Measurements from ENCODE around the gene PPP2R2C. TPM values are rescaled to one million over a fixed set of nuclear protein-coding genes. Genes with fewer than 3 reads are reported as not detected.

The PPP2R2C gene
- total RNA-seq, 2 donors from 2014 or later = 0.14 to 0.41 TPM

DNA sequence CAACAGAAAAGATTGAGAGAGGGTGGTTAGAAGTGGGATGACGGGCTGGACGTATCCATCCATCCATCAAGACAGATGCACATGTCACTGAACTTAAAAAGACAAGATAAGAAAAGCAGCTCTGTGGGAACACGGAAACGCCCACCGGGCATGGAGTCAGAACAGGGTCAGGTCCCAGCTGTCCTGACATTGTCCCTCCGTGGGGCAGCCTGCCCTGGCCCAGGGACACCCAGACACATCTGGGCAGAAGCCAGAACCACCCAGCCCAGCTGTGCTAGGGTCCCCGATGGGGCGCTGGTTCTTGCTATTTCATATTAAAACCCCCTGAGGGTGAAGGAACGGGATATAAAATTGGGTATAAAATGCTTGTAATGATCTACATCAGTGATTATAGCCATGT, 88.5 kb downstream of the PPP2R2C start:
- H3K9me3 ChIP-seq = no peaks in the 10 kb centered on the region
- DNase-seq (ENCODE audit: low spot score) = no peak
- no peak overlapping the region for H3K27ac ChIP-seq
- TF ChIP-seq, protein P1, sequence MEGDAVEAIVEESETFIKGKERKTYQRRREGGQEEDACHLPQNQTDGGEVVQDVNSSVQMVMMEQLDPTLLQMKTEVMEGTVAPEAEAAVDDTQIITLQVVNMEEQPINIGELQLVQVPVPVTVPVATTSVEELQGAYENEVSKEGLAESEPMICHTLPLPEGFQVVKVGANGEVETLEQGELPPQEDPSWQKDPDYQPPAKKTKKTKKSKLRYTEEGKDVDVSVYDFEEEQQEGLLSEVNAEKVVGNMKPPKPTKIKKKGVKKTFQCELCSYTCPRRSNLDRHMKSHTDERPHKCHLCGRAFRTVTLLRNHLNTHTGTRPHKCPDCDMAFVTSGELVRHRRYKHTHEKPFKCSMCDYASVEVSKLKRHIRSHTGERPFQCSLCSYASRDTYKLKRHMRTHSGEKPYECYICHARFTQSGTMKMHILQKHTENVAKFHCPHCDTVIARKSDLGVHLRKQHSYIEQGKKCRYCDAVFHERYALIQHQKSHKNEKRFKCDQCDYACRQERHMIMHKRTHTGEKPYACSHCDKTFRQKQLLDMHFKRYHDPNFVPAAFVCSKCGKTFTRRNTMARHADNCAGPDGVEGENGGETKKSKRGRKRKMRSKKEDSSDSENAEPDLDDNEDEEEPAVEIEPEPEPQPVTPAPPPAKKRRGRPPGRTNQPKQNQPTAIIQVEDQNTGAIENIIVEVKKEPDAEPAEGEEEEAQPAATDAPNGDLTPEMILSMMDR (IDR thresholded peaks at IDR 0.05) = no peak
- no peaks in the 10 kb centered on the region for H3K27me3 ChIP-seq (replicated peaks; ENCODE audit: insufficient read depth)
- H3K36me3 ChIP-seq = no peaks in the 10 kb centered on the region
- ATAC-seq (ENCODE audit: insufficient number of reproducible peaks, low FRiP score, low read depth) = no peak
- H3K4me3 ChIP-seq = no peak overlapping the region
- H3K4me1 ChIP-seq (ENCODE audit: control insufficient read depth in 1 of 2, low read depth in 2 of 2) = no peaks in the 10 kb centered on the region

DNA sequence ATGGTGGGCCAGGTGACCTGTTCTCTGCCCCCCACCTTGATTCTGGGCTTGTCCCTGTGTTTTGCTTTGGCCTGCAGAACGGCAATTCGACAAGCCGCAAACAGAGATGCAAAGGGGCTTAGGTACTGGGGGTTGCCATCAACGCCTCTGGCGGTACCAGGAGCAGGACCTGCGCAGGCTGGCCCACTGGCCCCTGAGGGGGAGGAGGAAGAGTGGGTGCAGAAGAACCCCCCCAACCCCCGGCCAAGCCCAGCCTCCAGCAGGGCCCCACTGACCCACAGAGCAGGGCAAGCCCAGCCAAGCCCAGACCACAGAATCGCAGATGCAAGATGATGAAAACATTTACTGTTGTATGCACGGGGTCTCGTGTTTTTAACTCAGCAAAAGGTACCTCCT, 89.4 kb downstream of the PPP2R2C start:
- H3K4me1 ChIP-seq (ENCODE audit: control insufficient read depth in 1 of 2, low read depth in 2 of 2) = no peaks in the 10 kb centered on the region
- no peaks in the 10 kb centered on the region for H3K36me3 ChIP-seq
- no peak overlapping the region for H3K27ac ChIP-seq
- H3K4me3 ChIP-seq = no peak overlapping the region
- H3K9me3 ChIP-seq = no peaks in the 10 kb centered on the region
- ATAC-seq (ENCODE audit: insufficient number of reproducible peaks, low FRiP score, low read depth) (no peak), DNase-seq (ENCODE audit: low spot score) (no peak)
- TF ChIP-seq, protein P1 (IDR thresholded peaks at IDR 0.05) = no peak
- no peaks in the 10 kb centered on the region for H3K27me3 ChIP-seq (replicated peaks; ENCODE audit: insufficient read depth)

DNA sequence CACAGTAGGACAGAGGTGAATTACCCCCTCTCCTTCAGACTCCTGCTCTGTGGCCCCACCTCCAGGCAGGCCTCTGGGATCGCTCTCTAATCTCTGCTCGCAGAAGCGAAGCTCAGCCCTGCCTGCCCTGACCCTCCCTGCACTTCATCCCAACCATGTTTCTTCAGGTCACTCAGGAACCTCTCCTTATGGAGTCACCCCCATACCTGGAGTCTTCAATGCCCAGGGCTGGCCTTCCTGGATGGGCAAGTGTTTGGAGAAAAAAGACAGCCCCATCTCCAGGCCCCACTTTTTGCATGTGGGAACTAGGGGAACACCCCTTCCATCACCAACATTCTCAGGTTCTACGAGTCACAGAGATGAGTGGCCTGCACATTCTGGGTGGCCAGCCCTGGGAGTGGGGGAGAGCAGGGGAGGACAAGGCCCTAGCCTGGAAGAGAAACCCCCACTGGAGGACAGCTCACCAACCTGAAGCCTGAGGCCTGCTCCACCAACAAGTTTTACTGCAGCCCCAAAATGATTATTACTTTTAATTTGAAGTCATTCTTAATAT, 90.8 kb downstream of the PPP2R2C start:
- no peak overlapping the region for H3K4me3 ChIP-seq
- DNase-seq (ENCODE audit: low spot score) = no peak
- H3K9me3 ChIP-seq = no peaks in the 10 kb centered on the region
- no peaks in the 10 kb centered on the region for H3K27me3 ChIP-seq (replicated peaks; ENCODE audit: insufficient read depth)
- H3K27ac ChIP-seq = no peak overlapping the region
- no peak for ATAC-seq (ENCODE audit: insufficient number of reproducible peaks, low FRiP score, low read depth)
- TF ChIP-seq, protein P1 (IDR thresholded peaks at IDR 0.05) = no peak
- H3K4me1 ChIP-seq (ENCODE audit: control insufficient read depth in 1 of 2, low read depth in 2 of 2) = no peaks in the 10 kb centered on the region
- no peaks in the 10 kb centered on the region for H3K36me3 ChIP-seq

DNA sequence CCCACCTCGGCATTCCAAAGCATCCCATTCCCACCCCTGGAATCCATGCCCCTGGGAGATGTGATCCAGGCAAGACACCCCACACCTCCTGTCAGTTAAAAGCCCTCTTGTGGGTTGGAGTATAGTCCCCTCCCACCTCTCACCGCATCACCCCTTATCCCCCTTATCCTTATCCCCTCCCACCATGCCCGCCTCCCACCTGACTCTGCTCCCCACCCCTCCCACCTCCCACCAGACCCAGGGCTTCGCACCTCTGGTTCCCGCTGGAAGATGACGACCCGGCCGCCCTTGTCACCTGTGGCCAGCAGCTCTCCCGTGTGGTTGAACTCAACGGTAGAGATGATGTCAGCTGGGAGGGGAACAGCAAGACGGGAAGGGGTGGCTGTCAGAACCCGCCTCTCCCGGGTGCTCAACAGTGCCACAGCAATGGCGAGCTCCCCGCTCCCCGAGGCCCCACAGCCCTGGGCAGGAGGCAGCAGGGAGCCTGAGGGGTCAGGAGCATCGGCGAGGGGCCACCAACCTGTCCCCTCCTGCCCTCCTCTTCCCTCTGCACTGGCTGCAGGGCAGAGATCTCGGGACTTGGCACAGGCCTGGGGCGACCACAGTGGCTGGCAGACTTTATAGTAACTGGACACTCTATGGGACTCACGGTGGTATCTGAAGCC, 91.5 kb downstream of the PPP2R2C start:
- DNase-seq (ENCODE audit: low spot score) (no peak), ATAC-seq (ENCODE audit: insufficient number of reproducible peaks, low FRiP score, low read depth) (no peak)
- no peaks in the 10 kb centered on the region for H3K27me3 ChIP-seq (replicated peaks; ENCODE audit: insufficient read depth)
- no peak overlapping the region for H3K4me3 ChIP-seq
- H3K4me1 ChIP-seq (ENCODE audit: control insufficient read depth in 1 of 2, low read depth in 2 of 2) = no peaks in the 10 kb centered on the region
- no peaks in the 10 kb centered on the region for H3K9me3 ChIP-seq
- H3K36me3 ChIP-seq = no peaks in the 10 kb centered on the region
- H3K27ac ChIP-seq = no peak overlapping the region
- TF ChIP-seq, protein P1 (IDR thresholded peaks at IDR 0.05) = no peak

DNA sequence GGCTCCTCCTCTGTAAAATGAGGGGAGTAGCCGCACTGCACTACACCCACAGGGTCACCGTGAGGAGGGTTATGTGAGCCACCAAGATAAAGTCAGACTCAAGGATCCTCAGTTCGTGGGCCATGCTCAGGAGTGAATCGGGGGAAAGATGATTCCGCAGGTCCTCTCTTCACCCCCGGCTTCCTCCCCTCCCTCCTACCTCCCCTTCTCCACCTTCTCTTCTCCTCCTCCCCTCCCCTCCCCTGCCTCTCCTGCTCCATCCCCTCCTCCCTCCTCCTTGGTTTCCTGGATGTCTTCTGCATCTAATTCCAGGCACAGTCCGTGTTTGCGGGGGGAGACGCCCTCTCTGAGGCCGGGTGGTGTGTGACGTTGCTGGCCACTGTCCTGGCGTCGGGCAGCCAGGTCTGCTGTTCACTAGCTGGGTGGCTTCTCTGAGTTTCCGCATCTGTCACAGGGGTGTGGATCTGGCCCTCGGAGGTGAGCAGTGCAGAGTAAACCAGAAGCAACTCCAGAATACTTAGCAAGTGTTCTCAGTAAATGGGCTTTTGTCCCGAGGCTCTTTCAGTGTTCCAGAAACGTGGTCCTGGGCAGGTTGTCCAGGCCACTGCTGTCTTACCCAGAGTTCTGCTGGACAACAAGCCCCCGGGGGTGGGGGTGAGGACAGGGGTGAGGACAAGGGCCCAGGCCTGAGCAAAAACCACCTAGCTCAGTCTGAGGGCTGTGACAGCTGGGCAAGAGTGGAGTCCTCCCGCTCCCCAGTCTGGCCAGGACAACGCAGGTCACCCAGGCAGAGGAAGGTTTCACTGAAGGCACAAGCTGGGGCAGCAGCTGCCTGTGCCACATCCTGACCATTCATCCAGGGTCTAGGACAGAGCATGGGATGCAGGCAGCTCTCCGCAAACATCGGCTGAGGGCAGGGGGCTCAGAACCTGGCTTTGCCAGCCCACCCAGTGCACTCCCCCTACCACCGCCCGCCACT, 92.4 kb downstream of the PPP2R2C start:
- ATAC-seq (ENCODE audit: insufficient number of reproducible peaks, low FRiP score, low read depth) = no peak
- Histone ChIP-seq H3K36me3 (no peaks in the 10 kb centered on the region), H3K4me3 (no peak overlapping the region), H3K27ac (no peak overlapping the region), H3K4me1 (ENCODE audit: control insufficient read depth in 1 of 2, low read depth in 2 of 2) (no peaks in the 10 kb centered on the region), H3K9me3 (no peaks in the 10 kb centered on the region), H3K27me3 (replicated peaks; ENCODE audit: insufficient read depth) (no peaks in the 10 kb centered on the region)
- DNase-seq (ENCODE audit: low spot score) = no peak
- TF ChIP-seq, protein P1 (IDR thresholded peaks at IDR 0.05) = no peak
